ENCODE measurements around the gene GALNT16. TPM values are rescaled to one million over a fixed set of nuclear protein-coding genes. Genes with fewer than 3 reads are reported as not detected.

Gene GALNT16
- total RNA-seq, 1 experiment from 2014 or later, result 4.0 TPM

DNA sequence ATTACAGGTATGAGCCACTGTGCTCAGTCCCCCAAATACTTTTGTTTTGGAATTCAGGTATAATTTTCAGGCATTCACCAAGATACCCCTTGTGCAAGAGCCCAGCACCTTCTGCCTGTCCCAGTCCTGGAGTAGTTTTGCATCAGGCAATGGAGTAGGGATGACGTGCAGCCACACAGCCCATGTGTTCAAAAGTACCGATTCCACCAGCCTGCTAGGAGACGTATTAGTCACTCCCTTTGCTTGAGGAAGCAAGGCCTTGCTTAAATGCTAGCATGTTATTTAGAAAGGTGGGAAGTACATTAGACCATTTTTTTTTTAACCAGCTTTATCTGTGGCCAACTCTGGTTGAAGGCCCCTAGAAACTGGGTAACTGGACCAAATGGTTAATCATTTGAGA is 15.0 kb upstream of the GALNT16 start:
- Mint-ChIP-seq H3K4me1 (ENCODE audit: low read depth, unreplicated experiment) (peaks cover 9% of the 10 kb centered on the region), H3K4me3 (ENCODE audit: low read depth, unreplicated experiment) (no peak overlapping the region), H3K27ac (ENCODE audit: unreplicated experiment) (no peak overlapping the region), H3K27me3 (ENCODE audit: unreplicated experiment) (no peaks in the 10 kb centered on the region), H3K9me3 (ENCODE audit: low read depth, unreplicated experiment) (no peaks in the 10 kb centered on the region), H3K36me3 (ENCODE audit: insufficient read depth, unreplicated experiment) (peaks cover 4% of the 10 kb centered on the region)
- intact Hi-C loops (cut with micrococcal nuclease; ENCODE audit: unreplicated experiment), result loop anchor here (5.0 kb wide), 3 partner anchors 97 to 232 kb away; partner anchors contain the start of genes ERH and SLC39A9
- no TSS peak for BruUV-seq (replicated peaks)
- CTCF ChIA-PET, result no interaction called here
- DNase-seq, result no peak
- TF ChIP-seq, protein P1, sequence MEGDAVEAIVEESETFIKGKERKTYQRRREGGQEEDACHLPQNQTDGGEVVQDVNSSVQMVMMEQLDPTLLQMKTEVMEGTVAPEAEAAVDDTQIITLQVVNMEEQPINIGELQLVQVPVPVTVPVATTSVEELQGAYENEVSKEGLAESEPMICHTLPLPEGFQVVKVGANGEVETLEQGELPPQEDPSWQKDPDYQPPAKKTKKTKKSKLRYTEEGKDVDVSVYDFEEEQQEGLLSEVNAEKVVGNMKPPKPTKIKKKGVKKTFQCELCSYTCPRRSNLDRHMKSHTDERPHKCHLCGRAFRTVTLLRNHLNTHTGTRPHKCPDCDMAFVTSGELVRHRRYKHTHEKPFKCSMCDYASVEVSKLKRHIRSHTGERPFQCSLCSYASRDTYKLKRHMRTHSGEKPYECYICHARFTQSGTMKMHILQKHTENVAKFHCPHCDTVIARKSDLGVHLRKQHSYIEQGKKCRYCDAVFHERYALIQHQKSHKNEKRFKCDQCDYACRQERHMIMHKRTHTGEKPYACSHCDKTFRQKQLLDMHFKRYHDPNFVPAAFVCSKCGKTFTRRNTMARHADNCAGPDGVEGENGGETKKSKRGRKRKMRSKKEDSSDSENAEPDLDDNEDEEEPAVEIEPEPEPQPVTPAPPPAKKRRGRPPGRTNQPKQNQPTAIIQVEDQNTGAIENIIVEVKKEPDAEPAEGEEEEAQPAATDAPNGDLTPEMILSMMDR (IDR thresholded peaks at IDR 0.05; ENCODE audit: unreplicated experiment), result no peak

DNA sequence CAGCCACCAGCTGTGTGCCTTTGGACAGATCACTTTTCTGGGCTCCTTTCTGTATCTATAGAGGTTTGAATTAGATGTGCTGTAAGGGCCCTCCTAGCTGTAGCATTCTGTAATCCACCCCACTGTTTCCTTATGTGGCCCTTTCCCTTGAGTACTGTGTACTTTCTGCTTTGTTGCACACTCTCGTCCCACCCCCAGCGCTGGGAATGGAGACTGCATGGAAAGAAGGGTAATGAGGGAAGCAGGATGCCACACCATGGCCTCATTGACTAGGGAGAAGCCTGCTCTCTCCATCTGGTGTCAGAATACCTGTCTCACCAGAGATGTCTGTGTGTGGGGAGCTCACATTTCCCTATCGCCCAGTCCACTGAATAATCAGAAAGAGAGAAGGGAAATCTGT is 13.6 kb upstream of the GALNT16 start:
- Mint-ChIP-seq H3K36me3 (ENCODE audit: insufficient read depth, unreplicated experiment) (peaks cover 4% of the 10 kb centered on the region), H3K27me3 (ENCODE audit: unreplicated experiment) (no peaks in the 10 kb centered on the region), H3K27ac (ENCODE audit: unreplicated experiment) (no peak overlapping the region), H3K4me3 (ENCODE audit: low read depth, unreplicated experiment) (no peak overlapping the region), H3K9me3 (ENCODE audit: low read depth, unreplicated experiment) (no peaks in the 10 kb centered on the region), H3K4me1 (ENCODE audit: low read depth, unreplicated experiment) (peaks cover 9% of the 10 kb centered on the region)
- DNase-seq, result no peak
- no TSS peak for BruUV-seq (replicated peaks)
- intact Hi-C loops (cut with micrococcal nuclease; ENCODE audit: unreplicated experiment), result loop anchor here (5.0 kb wide), 1 partner anchor 151 kb away; the partner anchor contains the start of genes ERH and SLC39A9
- TF ChIP-seq, protein P1 (IDR thresholded peaks at IDR 0.05; ENCODE audit: unreplicated experiment), result no peak
- CTCF ChIA-PET, result no interaction called here

DNA sequence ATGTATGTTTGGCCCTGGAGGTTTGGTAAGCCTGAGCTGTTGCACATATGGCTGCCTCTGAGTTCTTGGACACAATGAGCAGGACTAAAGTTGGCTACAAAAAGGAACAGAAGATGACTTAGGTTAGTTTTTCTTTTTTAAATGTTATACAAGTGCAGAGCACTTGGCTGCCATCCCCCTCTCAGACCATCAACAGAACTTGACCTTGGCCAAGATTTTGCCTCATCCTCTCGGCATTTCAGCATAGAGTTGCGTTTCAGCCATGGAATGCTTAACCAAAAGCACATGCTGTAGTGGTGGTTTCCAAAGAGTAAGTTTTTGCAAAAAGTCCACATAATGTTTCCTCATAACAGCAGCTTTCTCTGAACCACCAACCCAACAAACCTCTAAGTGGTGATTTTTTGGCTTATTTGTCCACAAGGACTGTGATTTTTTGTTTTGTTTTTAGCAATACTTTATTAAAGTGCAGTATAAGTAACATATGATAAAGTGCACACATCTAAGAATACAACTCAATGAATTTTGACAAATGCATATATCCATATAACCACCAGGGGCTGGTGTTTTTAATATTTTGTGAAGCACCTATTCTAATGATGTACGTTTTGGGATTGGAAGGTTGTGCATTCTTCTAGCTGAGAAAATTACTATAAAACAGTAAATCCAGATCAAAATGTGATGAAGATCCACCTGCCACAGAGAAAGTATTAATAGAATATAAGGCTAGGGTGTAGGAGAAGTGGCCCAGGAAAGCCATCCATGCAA is 12.1 kb upstream of the GALNT16 start:
- DNase-seq, result no peak
- H3K4me1 Mint-ChIP-seq (ENCODE audit: low read depth, unreplicated experiment), result no peaks in the 10 kb centered on the region
- TF ChIP-seq, protein P1 (IDR thresholded peaks at IDR 0.05; ENCODE audit: unreplicated experiment), result peak; percentile 17
- CTCF ChIA-PET, result no interaction called here
- H3K36me3 Mint-ChIP-seq (ENCODE audit: insufficient read depth, unreplicated experiment), result no peaks in the 10 kb centered on the region
- H3K4me3 Mint-ChIP-seq (ENCODE audit: low read depth, unreplicated experiment), result no peak overlapping the region
- no peaks in the 10 kb centered on the region for H3K9me3 Mint-ChIP-seq (ENCODE audit: low read depth, unreplicated experiment)
- H3K27ac Mint-ChIP-seq (ENCODE audit: unreplicated experiment), result no peak overlapping the region
- H3K27me3 Mint-ChIP-seq (ENCODE audit: unreplicated experiment), result no peaks in the 10 kb centered on the region
- intact Hi-C loops (cut with micrococcal nuclease; ENCODE audit: unreplicated experiment), result loop anchor here (5.0 kb wide), 1 partner anchor 149 kb away; the partner anchor contains the start of genes ERH and SLC39A9
- BruUV-seq (replicated peaks), result no TSS peak

DNA sequence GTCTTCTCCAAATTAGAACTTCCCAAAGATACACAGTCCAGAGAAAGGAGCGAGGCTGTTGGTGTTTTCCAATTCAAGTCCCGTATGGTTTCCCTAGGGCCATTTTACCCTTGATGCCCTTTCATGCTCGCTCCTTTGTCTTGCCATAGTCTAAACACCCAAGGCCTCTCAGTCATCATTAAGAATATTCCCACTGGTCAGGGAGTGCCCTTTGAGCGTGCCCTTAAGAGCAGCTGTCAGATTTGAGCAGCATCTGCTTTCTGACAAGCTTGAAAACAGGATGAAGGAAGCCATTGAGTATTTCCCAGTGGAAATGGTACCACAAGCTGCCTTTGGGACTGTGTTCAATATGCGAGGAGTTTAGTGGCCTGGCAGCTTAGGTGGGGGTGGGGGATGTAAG is 10.4 kb upstream of the GALNT16 start:
- H3K4me3 Mint-ChIP-seq (ENCODE audit: low read depth, unreplicated experiment), result no peak overlapping the region
- peaks cover 14% of the 10 kb centered on the region for H3K27me3 Mint-ChIP-seq (ENCODE audit: unreplicated experiment)
- intact Hi-C loops (cut with micrococcal nuclease; ENCODE audit: unreplicated experiment), result loop anchor here (5.0 kb wide), 1 partner anchor 148 kb away; the partner anchor contains the start of genes ERH and SLC39A9
- DNase-seq, result no peak
- no TSS peak for BruUV-seq (replicated peaks)
- CTCF ChIA-PET, result no interaction called here
- no peaks in the 10 kb centered on the region for H3K4me1 Mint-ChIP-seq (ENCODE audit: low read depth, unreplicated experiment)
- TF ChIP-seq, protein P1 (IDR thresholded peaks at IDR 0.05; ENCODE audit: unreplicated experiment), result no peak
- H3K36me3 Mint-ChIP-seq (ENCODE audit: insufficient read depth, unreplicated experiment), result no peaks in the 10 kb centered on the region
- H3K27ac Mint-ChIP-seq (ENCODE audit: unreplicated experiment), result no peak overlapping the region
- H3K9me3 Mint-ChIP-seq (ENCODE audit: low read depth, unreplicated experiment), result no peaks in the 10 kb centered on the region

All from Calu3 (cell line).